Hindlimb muscle (tissue), 1 donor: Measurements from ENCODE around the gene SUOX. TPM values are rescaled to one million over a fixed set of nuclear protein-coding genes. Genes with fewer than 3 reads are reported as not detected.
A peak's percentile ranks its signal among the peaks of the same experiment; 100 is the strongest.
"Not testable (repeated sequence)": the region's sequence is repeated elsewhere in the genome, so short reads cannot be mapped to it uniquely, and the experiment has no call there.

Experiments used
- DNase-seq: peaks from one replicate; pipeline ENCODE4 v3.0.0-alpha.2; 2013
- polyA plus RNA-seq: library from polyadenylated mRNA; unstranded; fragments of 120-200 nt; gene quantifications from one replicate; pipeline ENCODE4 v1.2.1, GENCODE V29; 2013; ENCODE audit not compliant: insufficient read length

SUOX gene
- polyA plus RNA-seq, 1 donor: 14.6 TPM

DNA sequence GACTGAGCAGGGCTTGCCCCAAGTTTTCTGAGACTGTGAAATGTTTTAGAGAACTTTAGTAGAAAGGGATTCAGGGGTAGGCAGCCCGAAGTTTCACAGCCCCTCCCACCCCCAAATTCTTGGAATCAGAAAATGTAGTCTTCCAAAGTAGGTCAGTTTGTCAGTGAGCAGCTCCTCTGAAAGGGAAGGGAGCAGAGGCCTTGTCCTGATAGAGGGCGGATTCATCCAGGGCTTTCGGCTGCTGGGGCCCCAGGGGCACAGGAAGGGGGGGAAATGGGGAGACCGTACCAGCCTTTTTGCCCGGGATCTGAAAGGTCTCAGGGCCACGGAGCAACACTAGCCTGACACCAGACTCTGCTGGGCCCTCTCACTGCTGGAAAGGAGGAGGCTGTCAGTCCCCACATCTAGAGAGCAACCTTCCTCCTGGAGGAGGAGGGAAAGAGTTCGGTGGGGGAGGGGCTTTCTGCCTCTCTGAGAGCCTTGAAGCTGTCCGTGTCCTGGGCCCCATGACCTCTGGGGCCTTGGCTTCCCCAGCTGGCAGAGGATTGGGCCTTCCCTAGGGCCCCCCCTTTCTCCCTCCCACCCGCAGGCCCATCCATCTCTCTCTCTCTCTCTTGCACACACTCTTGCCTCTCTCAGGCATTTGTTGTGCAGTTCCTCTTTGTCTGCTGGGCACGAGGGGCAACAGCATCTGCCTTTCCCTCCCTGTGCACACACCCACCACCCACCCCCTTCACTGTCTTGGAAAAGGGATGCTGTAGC lies 23.5 kb downstream of the SUOX start, which contains the start of gene IKZF4:
IKZF4 (plus strand) TSS at position 621 of the 762 bp plus-strand sequence. CDS start 451 bp downstream, outside the sequence.
- peak; percentile 71 for DNase-seq

DNA sequence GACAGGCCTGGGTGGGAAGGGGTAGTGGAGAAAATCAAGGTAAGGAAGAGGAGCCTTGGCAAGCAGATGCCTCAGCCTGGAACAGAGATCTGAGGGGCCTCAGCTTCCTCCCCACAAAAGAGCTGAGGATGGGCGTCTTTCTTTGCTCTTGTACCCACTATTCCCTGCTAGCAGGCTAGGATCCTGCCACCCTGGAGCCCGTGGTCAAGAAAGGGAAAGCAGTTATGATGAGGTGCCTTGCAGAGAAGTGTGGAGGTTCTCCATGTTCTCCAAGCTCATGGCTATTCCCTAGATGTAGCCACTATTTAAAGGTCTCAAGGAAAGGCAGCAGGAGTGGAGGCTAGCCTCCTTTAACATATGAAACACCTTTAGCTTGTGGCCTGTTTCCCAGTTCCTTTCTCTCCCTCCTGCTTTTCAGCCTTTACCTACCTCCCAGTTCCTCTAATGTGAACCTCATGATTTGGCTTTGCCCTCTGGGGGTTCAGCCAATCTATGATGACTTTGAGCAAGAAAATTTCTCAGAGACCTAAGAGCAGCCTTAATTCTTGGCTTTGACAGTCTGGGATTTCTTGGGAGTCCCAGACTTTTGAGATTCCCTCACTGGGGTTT lies 24.9 kb downstream of the SUOX start:
- DNase-seq: no peak

DNA sequence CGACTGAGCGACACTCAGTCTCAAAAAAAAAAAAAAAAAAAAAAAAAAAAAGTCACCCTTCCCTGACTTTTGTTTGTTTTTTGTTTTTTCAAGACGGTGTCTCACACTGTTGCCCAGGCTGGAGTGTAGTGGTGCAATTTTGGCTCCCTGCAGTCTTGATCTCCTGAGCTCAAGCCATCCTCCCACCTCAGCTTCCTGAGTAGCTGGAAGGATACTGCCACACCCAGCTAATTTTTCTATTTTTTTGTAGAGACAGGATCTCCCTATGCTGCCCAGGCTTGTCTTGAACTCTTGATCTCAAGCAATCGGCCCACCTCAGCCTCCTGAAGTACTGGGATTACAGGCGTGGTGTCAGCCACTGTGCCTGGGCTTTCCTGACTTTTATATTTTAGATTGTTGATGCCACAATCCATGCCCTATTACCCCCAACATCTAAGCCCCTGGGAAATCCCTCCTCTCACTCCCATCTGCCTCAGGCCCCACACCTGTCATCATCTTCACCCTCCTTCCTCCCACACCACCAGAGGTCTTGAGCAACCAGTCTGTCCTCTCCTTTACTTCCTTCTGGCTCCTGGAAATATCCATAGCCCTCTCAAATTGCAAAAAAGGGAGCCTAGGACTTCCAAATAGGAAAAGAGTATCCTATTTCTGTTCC lies 31.6 kb downstream of the SUOX start:
- no peak for DNase-seq

DNA sequence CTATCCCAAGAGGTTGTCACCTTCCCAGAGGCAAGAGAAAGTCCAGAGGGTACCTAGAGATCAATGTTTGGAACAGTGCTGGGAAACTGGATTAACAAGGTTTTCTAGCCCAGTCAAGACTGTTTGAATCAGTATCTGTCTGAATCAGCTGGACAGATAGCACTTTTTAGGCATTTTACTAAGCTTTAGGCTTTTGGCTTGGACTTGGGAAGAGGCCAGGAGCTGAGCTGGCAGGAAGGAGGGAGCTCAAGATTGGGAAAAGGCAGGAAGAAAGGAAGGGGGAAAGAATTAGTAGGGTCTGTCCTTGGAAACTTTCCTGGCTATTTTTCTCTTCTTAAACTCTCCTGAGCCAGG lies 32.1 kb downstream of the SUOX start:
- DNase-seq: no peak

DNA sequence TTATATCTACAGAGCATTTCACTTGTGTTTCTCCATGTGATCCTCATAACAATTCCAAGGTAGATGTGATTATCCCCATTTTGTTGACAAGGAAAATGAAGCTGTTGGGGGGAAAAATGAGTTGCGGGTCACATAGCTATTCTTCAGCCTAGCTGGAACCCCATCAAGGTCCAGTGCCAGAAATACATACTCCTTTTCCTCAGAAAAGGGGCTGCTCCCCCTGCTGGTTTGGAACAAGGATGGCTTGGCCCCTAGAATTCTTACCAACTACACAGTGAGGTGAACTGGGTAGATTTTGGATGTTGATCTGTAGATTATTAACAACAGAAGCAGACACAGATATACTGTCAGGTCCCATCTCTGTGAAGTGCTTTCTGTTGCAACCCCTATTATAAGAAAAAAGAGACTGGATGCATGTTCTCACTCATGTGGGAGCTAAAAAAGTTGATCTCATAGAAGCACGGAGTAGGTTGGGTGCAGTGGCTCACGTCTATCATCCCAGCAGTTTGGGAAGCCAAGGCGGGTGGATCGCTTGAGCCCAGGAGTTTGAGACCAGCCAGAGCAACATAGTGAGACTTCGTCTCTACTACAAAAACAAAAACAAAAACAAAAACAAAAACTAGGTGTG lies 32.7 kb downstream of the SUOX start:
- peak; percentile 75 for DNase-seq

DNA sequence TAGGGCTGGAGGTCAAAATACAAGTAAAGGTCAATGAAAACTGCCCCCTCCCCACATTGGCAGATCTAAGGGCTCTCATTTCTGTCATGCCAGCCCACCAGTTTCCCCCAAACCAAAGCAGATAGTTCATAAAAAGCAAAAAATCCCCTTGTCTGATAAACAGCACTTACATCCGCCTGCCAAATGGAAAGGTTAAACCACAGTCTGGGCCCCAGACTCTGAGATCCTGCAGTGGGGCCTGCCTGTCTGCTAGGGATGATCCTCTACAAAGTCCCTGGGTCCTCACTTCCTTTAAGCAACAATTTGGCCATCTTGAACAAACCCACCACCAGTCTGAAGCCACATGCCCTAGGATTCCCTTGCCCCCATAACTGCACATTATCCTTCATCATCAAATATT lies 34.9 kb downstream of the SUOX start:
- DNase-seq: no peak

DNA sequence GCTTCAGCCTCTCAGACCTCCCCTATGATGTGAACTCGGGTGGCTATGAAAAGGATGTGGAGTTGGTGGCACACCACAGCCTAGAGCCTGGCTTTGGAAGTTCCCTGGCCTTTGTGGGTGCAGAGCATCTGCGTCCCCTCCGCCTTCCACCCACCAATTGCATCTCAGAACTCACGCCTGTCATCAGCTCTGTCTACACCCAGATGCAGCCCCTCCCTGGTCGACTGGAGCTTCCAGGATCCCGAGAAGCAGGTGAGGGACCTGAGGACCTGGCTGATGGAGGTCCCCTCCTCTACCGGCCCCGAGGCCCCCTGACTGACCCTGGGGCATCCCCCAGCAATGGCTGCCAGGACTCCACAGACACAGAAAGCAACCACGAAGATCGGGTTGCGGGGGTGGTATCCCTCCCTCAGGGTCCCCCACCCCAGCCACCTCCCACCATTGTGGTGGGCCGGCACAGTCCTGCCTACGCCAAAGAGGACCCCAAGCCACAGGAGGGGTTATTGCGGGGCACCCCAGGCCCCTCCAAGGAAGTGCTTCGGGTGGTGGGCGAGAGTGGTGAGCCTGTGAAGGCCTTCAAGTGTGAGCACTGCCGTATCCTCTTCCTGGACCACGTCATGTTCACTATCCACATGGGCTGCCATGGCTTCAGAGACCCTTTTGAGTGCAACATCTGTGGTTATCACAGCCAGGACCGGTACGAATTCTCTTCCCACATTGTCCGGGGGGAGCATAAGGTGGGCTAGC lies 37.7 kb downstream of the SUOX start:
- no peak for DNase-seq

DNA sequence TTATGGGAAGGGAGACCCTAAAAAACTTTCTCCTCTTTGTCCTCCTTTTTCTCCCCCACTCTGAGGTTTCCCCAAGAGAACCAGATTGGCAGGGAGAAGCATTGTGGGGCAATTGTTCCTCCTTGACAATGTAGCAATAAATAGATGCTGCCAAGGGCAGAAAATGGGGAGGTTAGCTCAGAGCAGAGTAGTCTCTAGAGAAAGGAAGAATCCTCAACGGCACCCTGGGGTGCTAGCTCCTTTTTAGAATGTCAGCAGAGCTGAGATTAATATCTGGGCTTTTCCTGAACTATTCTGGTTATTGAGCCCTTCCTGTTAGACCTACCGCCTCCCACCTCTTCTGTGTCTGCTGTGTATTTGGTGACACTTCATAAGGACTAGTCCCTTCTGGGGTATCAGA lies 40.1 kb downstream of the SUOX start:
- no peak for DNase-seq

DNA sequence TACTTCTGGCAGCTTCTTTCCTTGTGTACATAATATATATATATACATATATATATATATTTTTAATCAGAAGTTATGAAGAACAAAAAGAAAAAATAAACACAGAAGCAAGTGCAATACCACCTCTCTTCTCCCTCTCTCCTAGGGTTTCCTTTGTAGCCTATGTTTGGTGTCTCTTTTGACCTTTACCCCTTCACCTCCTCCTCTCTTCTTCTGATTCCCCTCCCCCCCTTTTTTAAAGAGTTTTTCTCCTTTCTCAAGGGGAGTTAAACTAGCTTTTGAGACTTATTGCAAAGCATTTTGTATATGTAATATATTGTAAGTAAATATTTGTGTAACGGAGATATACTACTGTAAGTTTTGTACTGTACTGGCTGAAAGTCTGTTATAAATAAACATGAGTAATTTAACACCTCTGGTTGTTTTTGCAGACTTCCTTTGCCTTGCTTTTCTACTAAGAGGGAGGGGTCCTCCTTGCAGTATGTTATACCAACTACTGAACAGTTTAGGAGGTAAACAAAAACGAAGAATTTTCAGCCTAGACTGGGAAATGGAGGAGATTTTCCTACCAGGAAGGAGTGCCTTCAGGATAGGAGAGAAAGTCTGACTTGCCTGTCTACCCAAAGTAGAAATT lies 41.1 kb downstream of the SUOX start:
- DNase-seq: no peak

DNA sequence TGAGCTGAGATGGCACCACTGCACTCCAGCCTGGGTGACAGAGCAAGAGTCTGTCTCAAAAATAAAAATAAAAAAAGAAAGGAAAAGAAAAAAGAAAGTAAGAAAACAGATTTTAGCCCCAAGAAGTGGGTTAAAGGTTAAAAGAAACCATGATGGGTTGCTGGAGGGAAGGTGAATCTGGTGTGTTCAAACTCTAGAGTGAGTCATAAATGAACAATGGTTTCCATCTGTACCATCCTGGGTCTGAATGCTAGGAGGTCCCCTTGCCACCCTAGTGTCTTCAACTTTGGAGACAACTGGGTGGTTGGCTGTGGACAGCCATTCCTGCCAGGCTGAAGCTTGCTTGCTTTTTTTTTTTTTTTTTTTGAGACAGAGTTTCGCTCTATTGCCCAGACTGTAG lies 43.1 kb downstream of the SUOX start:
- DNase-seq: no peak

DNA sequence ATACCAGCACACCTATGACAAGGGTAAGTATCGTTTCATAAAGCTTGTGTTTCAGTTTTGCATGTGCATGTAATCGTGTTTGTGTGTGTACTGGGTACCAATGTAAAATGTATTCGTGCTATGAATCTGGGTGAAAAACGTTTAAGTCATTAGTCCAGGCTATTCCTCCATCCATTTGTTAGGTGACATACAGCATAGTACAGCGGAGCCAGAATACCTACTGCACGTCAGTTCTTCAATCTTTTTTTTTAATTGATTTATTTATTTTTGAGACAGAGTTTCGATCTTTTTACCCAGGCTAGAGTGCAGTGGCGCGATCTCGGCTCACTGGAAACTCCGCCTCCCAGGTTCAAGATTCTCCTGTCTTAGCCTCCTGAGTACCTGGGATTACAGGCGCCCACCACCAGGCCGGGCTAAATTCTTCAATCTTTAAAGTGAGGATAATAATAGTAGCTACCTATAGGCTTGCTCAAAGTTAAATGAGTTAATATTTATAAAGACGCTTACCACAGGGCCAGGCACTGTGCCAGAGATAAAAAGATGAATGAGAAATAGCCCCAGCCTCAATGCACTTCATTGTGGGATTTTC lies 44.0 kb downstream of the SUOX start:
- no peak for DNase-seq

DNA sequence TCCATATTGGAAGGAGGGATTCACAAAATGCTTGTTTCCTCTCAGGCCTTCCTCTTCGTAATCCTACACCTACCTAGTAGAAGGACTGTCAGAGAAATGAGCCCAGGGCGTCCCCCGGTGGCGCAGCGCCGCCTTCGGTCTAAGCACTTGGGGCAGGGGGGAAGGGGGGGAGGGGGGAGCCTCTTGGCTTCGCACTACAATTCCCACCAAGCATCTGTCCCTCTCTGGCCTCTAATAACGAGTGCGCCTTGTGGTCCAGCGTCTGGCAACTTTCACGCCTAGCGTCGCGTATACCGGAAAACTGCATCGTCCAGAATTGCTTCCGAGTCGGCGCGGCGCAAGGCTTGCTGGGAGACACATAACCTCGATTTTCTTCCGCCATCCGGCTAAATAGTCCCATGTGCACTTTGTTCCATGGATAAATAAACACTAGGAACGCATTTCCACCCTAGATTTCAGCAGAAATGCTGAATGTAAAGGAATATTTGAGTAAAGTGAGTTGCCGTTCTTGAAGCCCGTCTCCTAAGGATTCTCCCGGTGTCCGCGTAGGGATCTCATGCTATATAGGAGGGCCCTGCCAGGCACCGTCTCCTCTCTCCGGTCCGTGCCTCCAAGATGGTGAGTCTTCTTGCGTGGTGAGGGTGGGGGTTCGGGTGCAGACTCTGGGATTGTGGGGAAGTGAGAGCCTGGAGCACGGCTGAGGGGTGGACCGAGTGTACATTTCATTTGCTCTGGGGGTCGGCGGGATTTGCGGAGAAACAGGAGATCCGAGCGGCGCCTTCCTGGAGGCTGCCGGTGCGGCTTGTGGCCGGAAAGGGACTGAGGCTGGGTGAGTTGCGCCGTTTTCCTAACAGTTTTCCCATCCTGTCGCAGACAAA lies 44.7 kb downstream of the SUOX start, which contains the start of gene RPS26:
RPS26 (plus strand) TSS at position 367 of the 878 bp plus-strand sequence; CDS start at position 616, 249 bp downstream.
- peak; percentile 98 for DNase-seq

DNA sequence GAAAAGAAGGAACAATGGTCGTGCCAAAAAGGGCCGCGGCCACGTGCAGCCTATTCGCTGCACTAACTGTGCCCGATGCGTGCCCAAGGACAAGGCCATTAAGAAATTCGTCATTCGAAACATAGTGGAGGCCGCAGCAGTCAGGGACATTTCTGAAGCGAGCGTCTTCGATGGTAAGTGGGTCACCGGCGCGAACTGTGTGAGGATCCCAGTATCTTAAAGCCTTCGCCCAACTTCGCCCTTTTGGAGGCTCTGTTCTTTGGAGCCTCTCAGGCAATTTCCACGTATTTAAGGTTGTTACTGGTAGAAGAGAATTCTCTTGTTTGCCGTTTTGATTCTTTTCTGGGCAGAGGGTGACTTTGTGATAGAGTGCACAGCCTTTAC lies 45.3 kb downstream of the SUOX start:
- not testable (repeated sequence) for DNase-seq

DNA sequence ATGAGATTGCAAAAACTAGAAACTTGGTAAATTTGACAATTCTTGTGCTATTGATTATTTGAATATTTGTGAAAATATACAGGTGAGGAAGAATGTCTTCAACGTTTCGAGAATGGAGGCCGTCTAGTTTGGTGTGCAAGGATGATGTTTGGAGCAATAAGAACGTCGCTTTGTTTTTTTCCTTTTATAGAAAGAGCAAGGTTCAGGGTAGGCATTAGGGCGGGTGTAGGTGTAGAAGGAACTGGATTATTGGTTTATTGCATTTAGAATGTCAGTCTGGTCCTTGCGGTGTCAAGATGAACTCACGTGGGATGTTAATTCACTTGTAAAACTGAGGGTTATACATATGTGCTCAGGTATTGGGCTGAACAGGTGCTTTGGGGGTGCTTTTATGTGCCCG lies 45.8 kb downstream of the SUOX start:
- no peak for DNase-seq

DNA sequence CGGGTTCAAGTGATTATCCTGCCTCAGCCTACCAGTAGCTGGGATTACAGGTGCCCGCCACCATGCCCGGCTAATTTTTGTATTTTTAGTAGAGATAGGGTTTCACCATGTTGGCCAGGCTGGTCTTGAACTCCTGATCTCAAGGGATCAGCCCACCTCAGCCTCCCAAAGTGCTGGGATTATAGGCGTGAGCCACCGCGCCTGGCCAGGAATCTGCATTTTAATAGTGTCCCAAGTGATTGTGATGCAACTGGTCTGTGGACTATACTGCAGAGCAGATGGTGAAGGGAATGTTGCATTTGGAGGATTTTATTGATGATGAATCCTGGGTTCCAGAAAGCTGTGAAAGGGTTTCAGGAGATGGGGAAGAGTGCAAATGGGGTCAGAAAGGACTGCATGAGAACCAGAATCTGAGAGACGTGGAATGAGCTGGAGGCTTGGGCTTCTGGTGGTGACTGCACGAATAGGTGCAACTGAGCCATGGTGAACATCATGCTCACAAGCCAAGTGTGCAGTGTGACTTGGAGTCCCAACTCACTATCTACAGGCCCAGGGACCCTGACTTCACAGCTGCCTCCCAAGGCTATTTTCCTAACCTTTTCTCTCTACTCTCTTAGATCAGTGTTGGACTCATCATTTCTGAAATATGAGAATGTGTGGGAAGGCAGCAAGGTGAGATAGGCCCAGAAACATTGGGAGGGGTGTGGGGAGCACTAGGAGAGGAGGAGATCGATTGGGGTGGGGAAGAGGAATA lies 49.1 kb downstream of the SUOX start:
- no peak for DNase-seq

DNA sequence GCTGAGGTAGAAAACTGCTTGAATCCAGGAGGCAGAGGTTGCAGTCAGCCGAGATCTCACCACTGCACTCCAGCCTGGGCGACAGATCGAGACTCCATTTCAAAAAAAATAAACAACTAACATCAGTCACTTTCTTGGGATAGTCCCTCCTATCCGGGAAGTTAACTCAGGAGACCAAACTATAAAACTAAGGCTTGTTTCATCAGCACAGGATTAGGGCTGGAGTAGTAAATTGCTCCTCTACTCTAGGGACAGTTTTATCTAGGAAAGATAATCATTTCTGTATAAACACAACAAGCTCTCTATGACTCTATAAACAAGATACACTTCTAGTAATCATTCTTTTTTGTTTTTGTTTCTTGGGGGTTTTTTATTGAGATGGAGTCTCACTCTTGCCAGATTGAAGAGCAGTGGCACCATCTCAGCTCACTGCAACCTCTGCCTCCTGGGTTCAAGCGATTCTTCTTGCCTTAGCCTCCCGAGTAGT lies 56.4 kb downstream of the SUOX start:
- DNase-seq: no peak
